DOHH2 (cell line): Measurements from ENCODE around the gene FAM98A.

Experiments
- EZH2phosphoT487 ChIP-seq: fragments of 200-600 bp; sonication (generic); IDR thresholded peaks from 2 replicates; pipeline ENCODE4 v1.6.1; 2017; ENCODE audit warnings: borderline replicate concordance, mild to moderate bottlenecking, antibody characterized with exemption, low read length, moderate library complexity, mixed read lengths
- TF ChIP-seq, protein P1 (sequence below): fragments of 200-600 bp; sonication (generic); IDR thresholded peaks from one replicate; pipeline ENCODE4 v1.5.1; 2014; ENCODE audit warnings: antibody characterized with exemption, mild to moderate bottlenecking, low read depth, low read length; ENCODE audit not compliant: poor library complexity, severe bottlenecking

DNA sequence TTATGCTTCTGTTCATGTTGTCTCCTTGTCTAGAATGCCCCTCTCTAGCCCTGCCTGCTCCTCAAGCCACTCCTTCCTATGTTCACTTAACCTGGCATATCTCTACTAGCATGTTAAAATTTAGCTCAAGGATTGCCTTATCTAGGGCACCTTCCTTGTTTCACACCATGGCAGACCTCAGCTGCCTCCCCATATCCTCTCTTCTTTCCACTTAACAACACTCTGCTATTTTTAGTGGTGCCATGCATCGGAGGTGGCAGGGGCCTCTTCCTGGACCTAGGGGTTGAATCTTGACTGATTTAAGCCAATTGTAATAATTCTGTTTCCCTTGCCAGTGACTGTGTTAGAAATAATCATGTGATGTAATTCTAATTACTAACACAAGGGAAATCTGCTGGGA, 36.9 kb upstream of the FAM98A start:
- TF ChIP-seq, protein P1, sequence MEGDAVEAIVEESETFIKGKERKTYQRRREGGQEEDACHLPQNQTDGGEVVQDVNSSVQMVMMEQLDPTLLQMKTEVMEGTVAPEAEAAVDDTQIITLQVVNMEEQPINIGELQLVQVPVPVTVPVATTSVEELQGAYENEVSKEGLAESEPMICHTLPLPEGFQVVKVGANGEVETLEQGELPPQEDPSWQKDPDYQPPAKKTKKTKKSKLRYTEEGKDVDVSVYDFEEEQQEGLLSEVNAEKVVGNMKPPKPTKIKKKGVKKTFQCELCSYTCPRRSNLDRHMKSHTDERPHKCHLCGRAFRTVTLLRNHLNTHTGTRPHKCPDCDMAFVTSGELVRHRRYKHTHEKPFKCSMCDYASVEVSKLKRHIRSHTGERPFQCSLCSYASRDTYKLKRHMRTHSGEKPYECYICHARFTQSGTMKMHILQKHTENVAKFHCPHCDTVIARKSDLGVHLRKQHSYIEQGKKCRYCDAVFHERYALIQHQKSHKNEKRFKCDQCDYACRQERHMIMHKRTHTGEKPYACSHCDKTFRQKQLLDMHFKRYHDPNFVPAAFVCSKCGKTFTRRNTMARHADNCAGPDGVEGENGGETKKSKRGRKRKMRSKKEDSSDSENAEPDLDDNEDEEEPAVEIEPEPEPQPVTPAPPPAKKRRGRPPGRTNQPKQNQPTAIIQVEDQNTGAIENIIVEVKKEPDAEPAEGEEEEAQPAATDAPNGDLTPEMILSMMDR: no peak
- no peak for TF ChIP-seq EZH2phosphoT487
